Measurements from ENCODE around the gene KLHDC9. TPM values are rescaled to one million over a fixed set of nuclear protein-coding genes. Genes with fewer than 3 reads are reported as not detected.
A peak's percentile ranks its signal among the peaks of the same experiment; 100 is the strongest.

The KLHDC9 gene
- total and polyA plus RNA-seq, 2 of the 8 experiments (the other 6 are each of a cell fraction or from before 2014, with no cell fraction given), result 6.5 to 15.6 TPM

- H3K36me3 ChIP-seq (ENCODE audit: control insufficient read depth in 2 of 4, insufficient read depth in 4 of 4, low read length in 3 of 4), result no peaks in the 10 kb centered on the region
- no peak overlapping the region for H3K23ac ChIP-seq (ENCODE audit: insufficient read length)
- no peak overlapping the region for H4K5ac ChIP-seq (ENCODE audit: insufficient read length, low read depth, low read length)
- H3K4me1 ChIP-seq (replicated peaks in 1 of 4; ENCODE audit: control insufficient read depth in 3 of 4, insufficient read depth in 4 of 4, low read length in 3 of 4), result peaks cover 0 to 8% (median 2%) of the 10 kb centered on the region in 4 experiments; a peak in 3 of 7 replicates
- H3K18ac ChIP-seq (ENCODE audit: extremely low read depth, low read length), result no peak overlapping the region; the same call in 1 of the 2 replicates
- H3K4me2 ChIP-seq (ENCODE audit: insufficient read depth in 1 of 2, low read depth in 2 of 2, low read length in 2 of 2), result no peak overlapping the region
- H2AK5ac ChIP-seq (ENCODE audit: low read depth, low read length), result no peak overlapping the region
- no peak overlapping the region for H3K27ac ChIP-seq (ENCODE audit: low read depth, low read length)
- FAIRE-seq (no peak), DNase-seq (ENCODE audit: low read depth in 1 of 2, low spot score in 2 of 2) (no peak)
- H4K8ac ChIP-seq (ENCODE audit: extremely low read depth, insufficient read depth, low read length), result no peak overlapping the region
- H3K23me2 ChIP-seq (ENCODE audit: low read depth, low read length), result no peaks in the 10 kb centered on the region
- H2BK12ac ChIP-seq (ENCODE audit: low read depth, low read length), result no peak overlapping the region
- H3K79me2 ChIP-seq (ENCODE audit: control insufficient read depth in 1 of 2, insufficient read depth in 2 of 2, low read length in 2 of 2), result no peaks in the 10 kb centered on the region
- H3K56ac ChIP-seq (replicated peaks; ENCODE audit: insufficient read length, low read depth, low read length), result no peak overlapping the region
- H3K9ac ChIP-seq (replicated peaks in 1 of 4; ENCODE audit: extremely low read depth in 1 of 4, low read depth in 3 of 4, low read length in 3 of 4), result no peak overlapping the region
- H3K9me3 ChIP-seq (ENCODE audit: insufficient read depth in 2 of 2, low read depth in 1 of 2, low read length in 1 of 2), result no peaks in the 10 kb centered on the region
- peak overlapping the region; percentile 72 for H3K4ac ChIP-seq (replicated peaks; ENCODE audit: insufficient read length, low read depth, low read length)
- CTCF ChIA-PET (ENCODE audit: partially characterized antibody), result interaction anchor here (0.7 to 17.8 kb wide), 8 partner anchors 11 to 81 kb away, joined by 3 to 282 read pairs (median 6); partner anchors contain the start of genes KLHDC9 and NECTIN4
- no peak overlapping the region for H3K4me3 ChIP-seq (ENCODE audit: extremely low read depth in 1 of 4, insufficient read depth in 2 of 4, low read depth in 3 of 4, low read length in 4 of 4)
- no peak overlapping the region for H3K14ac ChIP-seq (ENCODE audit: insufficient read length)
- POLR2A ChIA-PET (ENCODE audit: partially characterized antibody), result interaction anchor here (1.5 kb wide), 1 partner anchor 11 kb away, joined by 5 read pairs; no protein-coding TSS in a partner anchor
- H2AFZ ChIP-seq (ENCODE audit: low read length), result no peak overlapping the region; the same call in 1 of the 2 replicates
- no peak overlapping the region for H2BK120ac ChIP-seq (replicated peaks; ENCODE audit: low read depth, low read length)
- no peak overlapping the region for H2BK15ac ChIP-seq (ENCODE audit: low read length)
- WGBS, 2 experiments (ENCODE audit: extremely low coverage in 1 of 2, insufficient coverage in 1 of 2, insufficient read length in 1 of 2, insufficient replicate concordance in 2 of 2, low coverage in 1 of 2, low lambda C conversion rate in 2 of 2, missing lambda C conversion rate in 1 of 2), result 75% methylated on average over 7 of the region's 7 CpGs; no CpG with 5 or more reads in 1 of the 2 experiments
- H2BK5ac ChIP-seq (ENCODE audit: low read depth, low read length), result peak overlapping the region; percentile 0; the same call in 1 of the 2 replicates
- peak overlapping the region; percentile 7; the same call in 1 of the 2 replicates for H2BK20ac ChIP-seq (ENCODE audit: low read length)
- H3K79me1 ChIP-seq (ENCODE audit: low read depth, low read length), result no peaks in the 10 kb centered on the region
- TF ChIP-seq CTCF (IDR thresholded peaks at IDR 0.05; ENCODE audit: control extremely low read depth in 1 of 3, insufficient read depth in 1 of 3, low read depth in 1 of 3, low read length in 3 of 3) (peak in 2 of 3 experiments; percentile 15 to 18; a peak in 2 of 4 replicates), POLR2A (IDR thresholded peaks at IDR 0.05; ENCODE audit: control extremely low read depth in 1 of 2, low read depth in 2 of 2, low read length in 2 of 2) (no peak), RXRA (IDR thresholded peaks at IDR 0.05; ENCODE audit: insufficient read depth, low read depth, low read length) (no peak)
- peaks cover 0 to 3% of the 10 kb centered on the region in 2 experiments for H4K20me1 ChIP-seq (replicated peaks in 1 of 2; ENCODE audit: control insufficient read depth in 1 of 2, insufficient read depth in 2 of 2, low read length in 2 of 2)
- peak overlapping the region; percentile 15 for H4K91ac ChIP-seq (replicated peaks; ENCODE audit: insufficient read length, low read length)
- H3K27me3 ChIP-seq (replicated peaks in 1 of 4; ENCODE audit: control insufficient read depth in 3 of 4, extremely low read depth in 1 of 4, insufficient read depth in 3 of 4, low read length in 3 of 4), result no peaks in the 10 kb centered on the region
These were observed 24.6 kb upstream of the KLHDC9 start for GRCh38 chr1:161073474-161074121.
